Rectal smooth muscle tissue (tissue), 1 donor: ENCODE results near the gene RPL18A.
"Not testable (repeated sequence)": the region's sequence is repeated elsewhere in the genome, so short reads cannot be mapped to it uniquely, and the experiment has no call there.

Experiments used
- H3K27ac ChIP-seq: one replicate; pipeline ENCODE4 v1.7.0; 2013; ENCODE audit warnings: low read depth, low read length, inconsistent platforms
- H3K27me3 ChIP-seq: one replicate; pipeline ENCODE4 v1.7.0; 2013; ENCODE audit warnings: low read length; ENCODE audit not compliant: control insufficient read depth, insufficient read depth
- H3K36me3 ChIP-seq: one replicate; pipeline ENCODE4 v1.7.0; 2013; ENCODE audit warnings: low read length; ENCODE audit not compliant: control insufficient read depth, insufficient read depth
- H3K4me1 ChIP-seq: one replicate; pipeline ENCODE4 v1.7.0; 2013; ENCODE audit warnings: low read length; ENCODE audit not compliant: control insufficient read depth, insufficient read depth
- H3K4me3 ChIP-seq: one replicate; pipeline ENCODE4 v1.7.0; 2013; ENCODE audit warnings: low read length
- H3K9ac ChIP-seq: one replicate; pipeline ENCODE4 v1.7.0; 2013; ENCODE audit warnings: low read length

Gene RPL18A

GRCh38 chr19:17877696-17878095, 18.0 kb downstream of the RPL18A start:
- Histone ChIP-seq H3K9ac (no peak overlapping the region), H3K27me3 (peaks cover 8% of the 10 kb centered on the region), H3K27ac (no peak overlapping the region), H3K4me3 (no peak overlapping the region), H3K36me3 (no peaks in the 10 kb centered on the region), H3K4me1 (no peaks in the 10 kb centered on the region)

GRCh38 chr19:17879466-17879865, 19.8 kb downstream of the RPL18A start:
- Histone ChIP-seq H3K27ac (no peak overlapping the region), H3K4me1 (no peaks in the 10 kb centered on the region), H3K4me3 (no peak overlapping the region), H3K36me3 (no peaks in the 10 kb centered on the region), H3K9ac (no peak overlapping the region), H3K27me3 (no peaks in the 10 kb centered on the region)

- Histone ChIP-seq H3K36me3 (no peaks in the 10 kb centered on the region), H3K27ac (no peak overlapping the region), H3K4me1 (no peaks in the 10 kb centered on the region), H3K27me3 (no peaks in the 10 kb centered on the region), H3K4me3 (no peak overlapping the region), H3K9ac (no peak overlapping the region)
Measured at GRCh38 chr19:17881701-17882100, 22.0 kb downstream of the RPL18A start.

GRCh38 chr19:17883627-17884410, 24.1 kb downstream of the RPL18A start:
- Histone ChIP-seq H3K27me3 (no peaks in the 10 kb centered on the region), H3K9ac (no peak overlapping the region), H3K4me1 (no peaks in the 10 kb centered on the region), H3K4me3 (no peak overlapping the region), H3K27ac (no peak overlapping the region), H3K36me3 (no peaks in the 10 kb centered on the region)

GRCh38 chr19:17886515-17886914, 26.8 kb downstream of the RPL18A start:
- Histone ChIP-seq H3K36me3 (no peaks in the 10 kb centered on the region), H3K27me3 (no peaks in the 10 kb centered on the region), H3K9ac (no peak overlapping the region), H3K4me3 (no peak overlapping the region), H3K27ac (no peak overlapping the region), H3K4me1 (no peaks in the 10 kb centered on the region)

GRCh38 chr19:17887221-17887620, 27.5 kb downstream of the RPL18A start:
- H3K4me3 ChIP-seq, H3K9ac ChIP-seq, H3K36me3 ChIP-seq, H3K27ac ChIP-seq, H3K27me3 ChIP-seq, H3K4me1 ChIP-seq: not testable (repeated sequence)

GRCh38 chr19:17888260-17888659, 28.6 kb downstream of the RPL18A start:
- Histone ChIP-seq H3K27ac (no peak overlapping the region), H3K4me3 (no peak overlapping the region), H3K9ac (no peak overlapping the region), H3K36me3 (no peaks in the 10 kb centered on the region), H3K27me3 (peaks cover 2% of the 10 kb centered on the region), H3K4me1 (no peaks in the 10 kb centered on the region)

GRCh38 chr19:17889609-17890214, 30.0 kb downstream of the RPL18A start:
- H3K36me3 ChIP-seq = no peaks in the 10 kb centered on the region
- peaks cover 2% of the 10 kb centered on the region for H3K27me3 ChIP-seq
- H3K27ac ChIP-seq = no peak overlapping the region
- H3K9ac ChIP-seq = no peak overlapping the region
- no peaks in the 10 kb centered on the region for H3K4me1 ChIP-seq
- H3K4me3 ChIP-seq = no peak overlapping the region

GRCh38 chr19:17893766-17894165, 34.1 kb downstream of the RPL18A start:
- H3K27me3 ChIP-seq = peaks cover 2% of the 10 kb centered on the region
- no peak overlapping the region for H3K27ac ChIP-seq
- no peaks in the 10 kb centered on the region for H3K36me3 ChIP-seq
- H3K9ac ChIP-seq = no peak overlapping the region
- H3K4me1 ChIP-seq = no peaks in the 10 kb centered on the region
- H3K4me3 ChIP-seq = no peak overlapping the region

- Histone ChIP-seq H3K27ac (no peak overlapping the region), H3K9ac (no peak overlapping the region), H3K27me3 (no peaks in the 10 kb centered on the region), H3K4me1 (no peaks in the 10 kb centered on the region), H3K4me3 (no peak overlapping the region), H3K36me3 (no peaks in the 10 kb centered on the region)
Measured at GRCh38 chr19:17902701-17903100, 43.0 kb downstream of the RPL18A start.

- H3K4me1 ChIP-seq = no peaks in the 10 kb centered on the region
- no peak overlapping the region for H3K27ac ChIP-seq
- H3K9ac ChIP-seq = no peak overlapping the region
- H3K27me3 ChIP-seq = no peaks in the 10 kb centered on the region
- H3K4me3 ChIP-seq = no peak overlapping the region
- no peaks in the 10 kb centered on the region for H3K36me3 ChIP-seq
Measured at GRCh38 chr19:17908244-17908643, 48.5 kb downstream of the RPL18A start.

- no peak overlapping the region for H3K9ac ChIP-seq
- H3K36me3 ChIP-seq = no peaks in the 10 kb centered on the region
- H3K27me3 ChIP-seq = no peaks in the 10 kb centered on the region
Measured at GRCh38 chr19:17909003-17909732, 49.5 kb downstream of the RPL18A start.

More at GRCh38 chr19:17909003-17909732, 49.5 kb downstream of the RPL18A start:
- H3K4me3 ChIP-seq = no peak overlapping the region
- no peak overlapping the region for H3K27ac ChIP-seq
- no peaks in the 10 kb centered on the region for H3K4me1 ChIP-seq
